Omental fat pad (tissue), 4 donors: ENCODE measurements around the gene GBF1. TPM values are rescaled to one million over a fixed set of nuclear protein-coding genes. Genes with fewer than 3 reads are reported as not detected.

Source experiments
- ATAC-seq: fragments of 150-250 bp; one replicate; pipeline ENCODE4 v1.9.1; 2016; ENCODE audit warnings: mild to moderate bottlenecking, moderate library complexity; ENCODE audit not compliant: low FRiP score
- DNase-seq: peaks from one replicate; pipeline ENCODE4 v3.0.0-alpha.2; 2019; ENCODE audit warnings: low spot score
- CTCF ChIP-seq, 3 donors: fragments of 450-650 bp; IDR thresholded peaks; one replicate each; pipeline ENCODE4 v1.5.1; 2016 to 2017; ENCODE audit warnings: antibody characterized with exemption in 3 of 3, mild to moderate bottlenecking in 3 of 3, moderate library complexity in 2 of 3
- total RNA-seq, 4 donors: library from RNA; depleted of rRNA; stranded (reverse); fragments of >200 nt; gene quantifications; one replicate each; pipeline ENCODE4 v1.1.0, GENCODE V29; 2016

Gene GBF1
- total RNA-seq, 4 donors from 2014 or later = 28.1 to 34.9 (median 31.6) TPM

GRCh38 chr10:102234888-102235597, 10.3 kb upstream of the GBF1 start:
- no peak for DNase-seq
- ATAC-seq = no peak

GRCh38 chr10:102235598-102235920, 9.8 kb upstream of the GBF1 start:
- no peak for ATAC-seq
- TF ChIP-seq CTCF (IDR thresholded peaks at IDR 0.05) = no peak
- DNase-seq = no peak

More at GRCh38 chr10:102234888-102235597, 10.3 kb upstream of the GBF1 start:
- TF ChIP-seq CTCF (IDR thresholded peaks at IDR 0.05) = no peak

- TF ChIP-seq CTCF (IDR thresholded peaks at IDR 0.05) = no peak
- no peak for DNase-seq
- no peak for ATAC-seq
These were observed 9.3 kb upstream of the GBF1 start for GRCh38 chr10:102236006-102236405.

- no peak for ATAC-seq
These were observed 7.5 kb upstream of the GBF1 start for GRCh38 chr10:102237711-102238252.

GRCh38 chr10:102240467-102241031, 4.8 kb upstream of the GBF1 start:
- no peak for DNase-seq
- ATAC-seq = no peak
- TF ChIP-seq CTCF (IDR thresholded peaks at IDR 0.05) = no peak

More at GRCh38 chr10:102237711-102238252, 7.5 kb upstream of the GBF1 start:
- TF ChIP-seq CTCF (IDR thresholded peaks at IDR 0.05) = no peak
- DNase-seq = no peak

GRCh38 chr10:102241032-102241443, 4.3 kb upstream of the GBF1 start:
- ATAC-seq (peak; percentile 4), DNase-seq (no peak)
- TF ChIP-seq CTCF (IDR thresholded peaks at IDR 0.05) = no peak
